Measurements from ENCODE around the gene MED10. TPM values are rescaled to one million over a fixed set of nuclear protein-coding genes. Genes with fewer than 3 reads are reported as not detected.

MED10 gene
- total RNA-seq, 1 donor from 2014 or later: 34.6 TPM

- H3K9me3 Mint-ChIP-seq (ENCODE audit: low read depth): peaks cover 3% of the 10 kb centered on the region
- no peak for DNase-seq (ENCODE audit: low spot score)
Observed at GRCh38 chr5:6411141-6411540, 32.8 kb upstream of the MED10 start.

GRCh38 chr5:6410421-6410820 lies 32.1 kb upstream of the MED10 start:
- peaks cover 3% of the 10 kb centered on the region for H3K9me3 Mint-ChIP-seq (ENCODE audit: low read depth)
- H3K4me1 Mint-ChIP-seq (ENCODE audit: low read depth): no peaks in the 10 kb centered on the region
- peaks cover 17% of the 10 kb centered on the region for H3K27me3 Mint-ChIP-seq (ENCODE audit: low read depth)
- no peak for DNase-seq (ENCODE audit: low spot score)
- TF ChIP-seq CTCF (IDR thresholded peaks at IDR 0.05): no peak
- no peak overlapping the region for H3K27ac Mint-ChIP-seq (ENCODE audit: unreplicated experiment)
- H3K36me3 Mint-ChIP-seq (ENCODE audit: low read depth): no peaks in the 10 kb centered on the region
- H3K4me3 Mint-ChIP-seq (ENCODE audit: unreplicated experiment): no peak overlapping the region

More at GRCh38 chr5:6411141-6411540, 32.8 kb upstream of the MED10 start:
- no peaks in the 10 kb centered on the region for H3K4me1 Mint-ChIP-seq (ENCODE audit: low read depth)
- no peak overlapping the region for H3K4me3 Mint-ChIP-seq (ENCODE audit: unreplicated experiment)
- H3K36me3 Mint-ChIP-seq (ENCODE audit: low read depth): no peaks in the 10 kb centered on the region
- H3K27me3 Mint-ChIP-seq (ENCODE audit: low read depth): peaks cover 18% of the 10 kb centered on the region
- no peak overlapping the region for H3K27ac Mint-ChIP-seq (ENCODE audit: unreplicated experiment)
- no peak for TF ChIP-seq CTCF (IDR thresholded peaks at IDR 0.05)

- Mint-ChIP-seq H3K4me1 (ENCODE audit: low read depth) (no peaks in the 10 kb centered on the region), H3K27ac (ENCODE audit: unreplicated experiment) (no peak overlapping the region)
- DNase-seq (ENCODE audit: low spot score): no peak
Observed at GRCh38 chr5:6408627-6409446, 30.5 kb upstream of the MED10 start.

DNA sequence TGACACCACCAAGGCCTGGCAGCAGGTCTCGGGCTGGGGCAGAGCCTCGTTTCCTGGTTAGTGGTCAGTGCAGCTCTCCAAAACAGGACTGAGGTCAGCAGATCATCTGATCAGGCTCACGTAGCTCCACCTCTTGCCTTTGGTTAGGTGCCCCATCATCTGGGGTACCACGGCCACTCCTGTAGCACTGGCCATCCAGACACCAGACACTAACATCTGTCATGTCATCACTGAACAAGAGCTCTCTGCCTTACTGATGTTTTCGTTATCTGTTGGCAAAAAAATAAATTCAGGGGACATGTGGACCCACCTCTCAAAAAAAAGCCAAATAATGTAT lies 29.9 kb upstream of the MED10 start:
- no peaks in the 10 kb centered on the region for H3K4me1 Mint-ChIP-seq (ENCODE audit: low read depth)
- TF ChIP-seq CTCF (IDR thresholded peaks at IDR 0.05): no peak
- no peak for DNase-seq (ENCODE audit: low spot score)
- peaks cover 3% of the 10 kb centered on the region for H3K9me3 Mint-ChIP-seq (ENCODE audit: low read depth)
- H3K27me3 Mint-ChIP-seq (ENCODE audit: low read depth): peaks cover 13% of the 10 kb centered on the region
- H3K4me3 Mint-ChIP-seq (ENCODE audit: unreplicated experiment): no peak overlapping the region
- H3K36me3 Mint-ChIP-seq (ENCODE audit: low read depth): no peaks in the 10 kb centered on the region
- no peak overlapping the region for H3K27ac Mint-ChIP-seq (ENCODE audit: unreplicated experiment)

More at GRCh38 chr5:6408627-6409446, 30.5 kb upstream of the MED10 start:
- Mint-ChIP-seq H3K36me3 (ENCODE audit: low read depth) (no peaks in the 10 kb centered on the region), H3K4me3 (ENCODE audit: unreplicated experiment) (no peak overlapping the region), H3K9me3 (ENCODE audit: low read depth) (peaks cover 3% of the 10 kb centered on the region), H3K27me3 (ENCODE audit: low read depth) (peaks cover 11% of the 10 kb centered on the region)
- no peak for TF ChIP-seq CTCF (IDR thresholded peaks at IDR 0.05)

DNA sequence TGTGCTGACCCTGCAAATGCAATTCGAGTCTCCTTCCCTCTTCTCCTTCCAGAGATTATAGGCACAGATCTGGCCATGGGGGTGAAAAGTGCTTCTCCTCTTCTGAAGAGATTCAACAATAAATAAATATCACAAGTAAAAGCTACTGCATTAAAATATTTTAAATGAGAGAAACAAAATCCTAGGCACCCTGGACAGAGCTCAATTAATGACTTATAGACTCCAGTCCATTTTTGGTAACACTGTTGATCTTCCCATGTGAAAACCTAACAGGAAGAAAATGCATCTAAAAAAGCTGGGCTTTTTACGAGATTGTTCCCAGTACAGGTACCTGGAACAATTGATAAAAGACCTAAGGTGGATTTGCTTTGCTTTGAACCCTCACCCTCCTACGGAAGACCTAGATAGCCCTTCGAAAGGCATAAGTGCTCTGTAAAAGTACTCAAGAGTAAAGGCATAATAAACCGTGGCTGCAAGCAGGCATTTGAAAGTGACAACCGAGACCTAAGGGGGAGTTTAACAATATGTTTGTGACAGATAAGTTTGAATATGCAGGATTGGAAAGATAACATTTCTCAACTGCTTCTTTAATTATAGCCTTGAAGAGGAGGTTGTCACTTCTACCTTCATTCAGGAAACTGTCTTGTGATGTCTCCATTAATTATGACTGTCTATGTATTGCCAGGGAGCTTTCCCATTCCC lies 29.4 kb upstream of the MED10 start:
- DNase-seq (ENCODE audit: low spot score): no peak
- no peak overlapping the region for H3K4me3 Mint-ChIP-seq (ENCODE audit: unreplicated experiment)
- no peaks in the 10 kb centered on the region for H3K4me1 Mint-ChIP-seq (ENCODE audit: low read depth)
- peaks cover 3% of the 10 kb centered on the region for H3K9me3 Mint-ChIP-seq (ENCODE audit: low read depth)
- H3K27me3 Mint-ChIP-seq (ENCODE audit: low read depth): peaks cover 17% of the 10 kb centered on the region
- no peak for TF ChIP-seq CTCF (IDR thresholded peaks at IDR 0.05)
- no peaks in the 10 kb centered on the region for H3K36me3 Mint-ChIP-seq (ENCODE audit: low read depth)
- H3K27ac Mint-ChIP-seq (ENCODE audit: unreplicated experiment): no peak overlapping the region
